Sigmoid colon (tissue), 7 donors: ENCODE measurements around the gene TMEM181. TPM values are rescaled to one million over a fixed set of nuclear protein-coding genes. Genes with fewer than 3 reads are reported as not detected.

Experiments
- DNase-seq: peaks from one replicate; pipeline ENCODE4 v3.0.0-alpha.2; 2019
- H3K27ac ChIP-seq, 4 donors: fragments of 200-600 bp; sonication (generic); one replicate each; pipeline ENCODE4 v1.5.1; 2016 to 2019; ENCODE audit warnings: mild to moderate bottlenecking in 1 of 4
- H3K27me3 ChIP-seq, 3 donors: fragments of 200-600 bp; sonication (generic); one replicate each; pipeline ENCODE4 v1.5.1; 2019; ENCODE audit warnings: mild to moderate bottlenecking in 1 of 3
- H3K36me3 ChIP-seq, 4 donors: fragments of 200-600 bp; sonication (generic); one replicate each; pipeline ENCODE4 v1.5.1; 2016 to 2019
- H3K4me1 ChIP-seq, 4 donors: fragments of 200-600 bp; sonication (generic); one replicate each; pipeline ENCODE4 v1.5.1; 2017 to 2019
- H3K4me3 ChIP-seq, 4 donors: fragments of 200-600 bp; sonication (generic); one replicate each; pipeline ENCODE4 v1.5.1; 2017 to 2019; ENCODE audit warnings: mild to moderate bottlenecking in 2 of 4, moderate library complexity in 1 of 4
- H3K9me3 ChIP-seq, 4 donors: fragments of 200-600 bp in 3 of 4; sonication (generic) in 3 of 4; one replicate each; pipeline versions ENCODE4 v1.5.1 to v1.6.1; 2013 to 2019
- CTCF ChIP-seq, 4 experiments: fragments of 450-650 bp in 3 of 4; fragments of 200-600 bp in 1 of 4; IDR thresholded peaks; one replicate each; pipeline ENCODE4 v1.5.1; 2016 to 2019; ENCODE audit warnings: antibody characterized with exemption in 4 of 4, mild to moderate bottlenecking in 3 of 4, moderate library complexity in 2 of 4
- EP300 ChIP-seq, 4 donors: sonication (generic); formaldehyde crosslinking; IDR thresholded peaks; one replicate each; pipeline ENCODE4 v1.6.1; 2017; ENCODE audit warnings: antibody characterized with exemption in 4 of 4
- POLR2A ChIP-seq, 2 donors: fragments of 450-650 bp; IDR thresholded peaks; one replicate each; pipeline ENCODE4 v1.6.1; 2016; ENCODE audit warnings: antibody characterized with exemption in 2 of 2, mild to moderate bottlenecking in 2 of 2, moderate library complexity in 2 of 2
- POLR2AphosphoS5 ChIP-seq, 4 donors: sonication (generic); formaldehyde crosslinking; IDR thresholded peaks; one replicate each; pipeline ENCODE4 v1.6.1; 2017; ENCODE audit warnings: antibody characterized with exemption in 4 of 4
- WGBS, 2 donors: extraction: QIAGEN DNeasy Blood & Tissue Kit; methylation state at CpG; one replicate each; pipeline ENCODE4 v1.1.7; 2013; 5-methylcytosine and 5-hydroxymethylcytosine counted together
- intact Hi-C: fragments of 100-400 bp; cut with DNase I; formaldehyde crosslinking; loops from one replicate; pipeline ENCODE4 v1.15.1; 2023
- polyA plus RNA-seq, 3 donors: library from polyadenylated mRNA; stranded (reverse); fragments of 200-250 nt; gene quantifications; one replicate each; pipeline ENCODE4 v1.2.3, GENCODE V29; 2013
- total RNA-seq, 4 donors: library from RNA; depleted of rRNA; stranded (reverse); fragments of >200 nt; gene quantifications; one replicate each; pipeline ENCODE4 v1.1.0, GENCODE V29; 2016
- donor health status: healthy with polysubstance abuse.
- donor health status: Bipolar disorder and iron deficiency.
- donor health status: healthy.

TMEM181 gene
- total and polyA plus RNA-seq, 7 donors, result 4.6 to 24.7 (median 20.8) TPM

- H3K4me3 ChIP-seq, result no peak overlapping the region
- TF ChIP-seq CTCF (IDR thresholded peaks at IDR 0.05), result no peak
- TF ChIP-seq EP300 (IDR thresholded peaks at IDR 0.05), result no peak
- TF ChIP-seq POLR2A (IDR thresholded peaks at IDR 0.05), result no peak
- no peak for TF ChIP-seq POLR2AphosphoS5 (IDR thresholded peaks at IDR 0.05)
- DNase-seq, result peak; percentile 19
- intact Hi-C loops, result no loop called here
- H3K4me1 ChIP-seq, result no peaks in the 10 kb centered on the region
- no peak overlapping the region for H3K27ac ChIP-seq
- WGBS, 2 donors, result 79 to 90% methylated on average over 17 of the region's 17 CpGs
- H3K27me3 ChIP-seq, result no peaks in the 10 kb centered on the region
- peaks cover 0 to 31% (median 0%) of the 10 kb centered on the region in 4 donors for H3K36me3 ChIP-seq
- no peaks in the 10 kb centered on the region for H3K9me3 ChIP-seq
Measured at GRCh38 chr6:158619922-158620801, 60.3 kb downstream of the TMEM181 start.

- Histone ChIP-seq H3K4me1 (no peaks in the 10 kb centered on the region), H3K27ac (no peak overlapping the region), H3K4me3 (no peak overlapping the region), H3K9me3 (no peaks in the 10 kb centered on the region), H3K27me3 (no peaks in the 10 kb centered on the region), H3K36me3 (peaks cover 0 to 40% (median 5%) of the 10 kb centered on the region in 4 donors)
- 88 to 93% methylated on average over 13 of the region's 13 CpGs for WGBS, 2 donors
- intact Hi-C loops, result no loop called here
- TF ChIP-seq POLR2A (IDR thresholded peaks at IDR 0.05), result no peak
- no peak for TF ChIP-seq CTCF (IDR thresholded peaks at IDR 0.05)
- no peak for TF ChIP-seq POLR2AphosphoS5 (IDR thresholded peaks at IDR 0.05)
- TF ChIP-seq EP300 (IDR thresholded peaks at IDR 0.05), result no peak
- DNase-seq, result no peak
Measured at GRCh38 chr6:158620963-158621693, 61.2 kb downstream of the TMEM181 start.

- Histone ChIP-seq H3K4me1 (no peaks in the 10 kb centered on the region), H3K4me3 (no peak overlapping the region), H3K27me3 (no peaks in the 10 kb centered on the region), H3K36me3 (peaks cover 0 to 48% (median 8%) of the 10 kb centered on the region in 4 donors), H3K27ac (no peak overlapping the region), H3K9me3 (no peaks in the 10 kb centered on the region)
- TF ChIP-seq POLR2A (IDR thresholded peaks at IDR 0.05) (no peak), EP300 (IDR thresholded peaks at IDR 0.05) (no peak), CTCF (IDR thresholded peaks at IDR 0.05) (no peak), POLR2AphosphoS5 (IDR thresholded peaks at IDR 0.05) (no peak)
- 96% methylated on average over 25 of the region's 25 CpGs for WGBS, 2 donors
- DNase-seq, result peak; percentile 19
- intact Hi-C loops, result no loop called here
Measured at GRCh38 chr6:158621694-158622544, 62.0 kb downstream of the TMEM181 start.

GRCh38 chr6:158622545-158623190, 62.8 kb downstream of the TMEM181 start:
- DNase-seq, result no peak
- H3K4me3 ChIP-seq, result no peak overlapping the region
- peaks cover 0 to 56% (median 8%) of the 10 kb centered on the region in 4 donors for H3K36me3 ChIP-seq
- WGBS, 2 donors, result 89 to 90% methylated on average over 10 of the region's 10 CpGs
- H3K27me3 ChIP-seq, result no peaks in the 10 kb centered on the region
- no peaks in the 10 kb centered on the region for H3K4me1 ChIP-seq
- TF ChIP-seq POLR2A (IDR thresholded peaks at IDR 0.05), result no peak
- TF ChIP-seq POLR2AphosphoS5 (IDR thresholded peaks at IDR 0.05), result no peak
- TF ChIP-seq CTCF (IDR thresholded peaks at IDR 0.05), result no peak
- TF ChIP-seq EP300 (IDR thresholded peaks at IDR 0.05), result no peak
- no peak overlapping the region for H3K27ac ChIP-seq
- no peaks in the 10 kb centered on the region for H3K9me3 ChIP-seq
- intact Hi-C loops, result no loop called here
